Right lobe of liver (tissue), 6 donors: Measurements from ENCODE around the gene RBFA. TPM values are rescaled to one million over a fixed set of nuclear protein-coding genes. Genes with fewer than 3 reads are reported as not detected.

Experiments
- ATAC-seq, 4 donors: fragments of 200-7000 bp; cut with Tn5 transposase; one replicate each; pipeline ENCODE4 v1.9.1; 2020; ENCODE audit warnings: mild to moderate bottlenecking in 4 of 4, moderate library complexity in 4 of 4
- DNase-seq, 3 donors: peaks; one replicate each; pipeline ENCODE4 v3.0.0-alpha.2; 2020
- H3K27ac ChIP-seq, 3 donors: fragments of 200-600 bp; one replicate each; pipeline ENCODE4 v1.8.0; 2022
- H3K27me3 ChIP-seq, 2 donors: fragments of 200-600 bp; one replicate each; pipeline ENCODE4 v1.8.0; 2022
- H3K36me3 ChIP-seq, 4 donors: fragments of 200-600 bp; sonication (generic) in 1 of 4; one replicate each; pipeline versions ENCODE4 v1.5.1 to v1.8.0; 2017 to 2022; ENCODE audit warnings: control low read depth in 1 of 4
- H3K4me1 ChIP-seq, 4 donors: fragments of 200-600 bp; sonication (generic) in 1 of 4; one replicate each; pipeline versions ENCODE4 v1.5.1 to v1.8.0; 2017 to 2022; ENCODE audit warnings: control low read depth in 1 of 4
- H3K4me3 ChIP-seq, 3 donors: fragments of 200-600 bp; one replicate each; pipeline ENCODE4 v1.8.0; 2022
- H3K9me3 ChIP-seq, 4 donors: fragments of 200-600 bp; sonication (generic) in 1 of 4; one replicate each; pipeline versions ENCODE4 v1.5.1 to v1.8.0; 2017 to 2022; ENCODE audit warnings: control low read depth in 1 of 4
- POLR2A ChIP-seq: fragments of 450-650 bp; IDR thresholded peaks from one replicate; pipeline ENCODE4 v1.6.1; 2017; ENCODE audit warnings: antibody characterized with exemption, mild to moderate bottlenecking
- WGBS: methylation state at CpG from one replicate; pipeline ENCODE4 v1.1.6; 2018; ENCODE audit warnings: low coverage, low lambda C conversion rate; ENCODE audit not compliant: insufficient coverage; ENCODE audit errors: missing lambda C conversion rate; 5-methylcytosine and 5-hydroxymethylcytosine counted together
- intact Hi-C, 2 donors: fragments of 100-400 bp; cut with DNase I; formaldehyde crosslinking; loops; one replicate each; pipeline versions ENCODE4 v1.11.2 to v1.14.1; 2022
- total RNA-seq, 6 experiments: library from RNA; depleted of rRNA in 2 of 6; stranded (reverse); fragments of >200 nt in 2 of 6; fragmentation: NEBNext Ultra II Directional in 3 of 6; extraction: Animal tissue kit (Norgen Biotek cat#: 25700) in 3 of 6; gene quantifications; one replicate each; pipeline versions ENCODE4 v1.1.0 to v1.2.4, GENCODE V29; 2016 to 2023
- TF ChIP-seq, protein P1 (sequence below), 4 donors: fragments of 200-600 bp in 3 of 4; fragments of 450-650 bp in 1 of 4; IDR thresholded peaks; one replicate each; pipeline versions ENCODE4 v1.5.1 to v1.8.0; 2016 to 2022; ENCODE audit warnings: antibody characterized with exemption in 4 of 4, mild to moderate bottlenecking in 2 of 4
- donor health status: DM: no; HTN: yes; CAD: no.
- donor health status: DM: no; HTN: no; CAD: no.
- donor health status: DM: no; HTN: no; CAD: no.
- donor health status: DM: no; HTN: yes; CAD: no.
- donor health status: DM: no; HTN: yes; CAD: no.

RBFA gene
- total RNA-seq, 6 experiments from 2014 or later: 12.3 to 36.6 (median 18.8) TPM

DNA sequence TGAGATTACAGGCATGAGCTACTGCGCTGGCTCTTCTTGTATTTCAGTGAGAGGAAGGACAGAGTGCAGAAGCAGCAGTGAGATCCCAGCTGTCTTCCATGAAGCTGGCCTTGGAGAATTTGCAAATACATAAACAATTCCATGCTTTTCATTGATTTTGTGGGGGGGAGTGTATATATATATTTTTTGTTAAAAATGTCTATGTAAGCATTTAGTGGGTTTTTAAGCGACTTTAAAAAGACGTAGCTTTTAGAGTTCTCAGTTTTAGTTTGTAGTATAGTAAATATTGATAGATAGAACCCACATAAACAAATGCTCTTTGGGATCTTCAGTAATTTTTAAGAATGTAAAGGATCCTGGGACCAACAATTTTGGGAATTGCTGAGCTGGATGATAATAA is 6.3 kb downstream of the RBFA start:
- DNase-seq (no peak), ATAC-seq (no peak)
- Histone ChIP-seq H3K4me1 (peaks cover 0 to 2% (median under 1%) of the 10 kb centered on the region in 4 donors), H3K27me3 (no peaks in the 10 kb centered on the region), H3K36me3 (peaks cover 0 to 16% (median 1%) of the 10 kb centered on the region in 4 donors), H3K9me3 (no peaks in the 10 kb centered on the region), H3K4me3 (no peak overlapping the region), H3K27ac (no peak overlapping the region)
- 97% methylated on average over 3 of the region's 3 CpGs for WGBS
- TF ChIP-seq, protein P1, sequence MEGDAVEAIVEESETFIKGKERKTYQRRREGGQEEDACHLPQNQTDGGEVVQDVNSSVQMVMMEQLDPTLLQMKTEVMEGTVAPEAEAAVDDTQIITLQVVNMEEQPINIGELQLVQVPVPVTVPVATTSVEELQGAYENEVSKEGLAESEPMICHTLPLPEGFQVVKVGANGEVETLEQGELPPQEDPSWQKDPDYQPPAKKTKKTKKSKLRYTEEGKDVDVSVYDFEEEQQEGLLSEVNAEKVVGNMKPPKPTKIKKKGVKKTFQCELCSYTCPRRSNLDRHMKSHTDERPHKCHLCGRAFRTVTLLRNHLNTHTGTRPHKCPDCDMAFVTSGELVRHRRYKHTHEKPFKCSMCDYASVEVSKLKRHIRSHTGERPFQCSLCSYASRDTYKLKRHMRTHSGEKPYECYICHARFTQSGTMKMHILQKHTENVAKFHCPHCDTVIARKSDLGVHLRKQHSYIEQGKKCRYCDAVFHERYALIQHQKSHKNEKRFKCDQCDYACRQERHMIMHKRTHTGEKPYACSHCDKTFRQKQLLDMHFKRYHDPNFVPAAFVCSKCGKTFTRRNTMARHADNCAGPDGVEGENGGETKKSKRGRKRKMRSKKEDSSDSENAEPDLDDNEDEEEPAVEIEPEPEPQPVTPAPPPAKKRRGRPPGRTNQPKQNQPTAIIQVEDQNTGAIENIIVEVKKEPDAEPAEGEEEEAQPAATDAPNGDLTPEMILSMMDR (IDR thresholded peaks at IDR 0.05): no peak
- no peak for TF ChIP-seq POLR2A
- intact Hi-C loops: no loop called here

GRCh38 chr18:80041424-80041823 is 7.2 kb downstream of the RBFA start:
- intact Hi-C loops: no loop called here
- no peak overlapping the region for H3K4me3 ChIP-seq
- H3K9me3 ChIP-seq: no peaks in the 10 kb centered on the region
- ATAC-seq (no peak), DNase-seq (no peak)
- H3K27ac ChIP-seq: no peak overlapping the region
- TF ChIP-seq, protein P1 (IDR thresholded peaks at IDR 0.05): no peak
- TF ChIP-seq POLR2A: no peak
- H3K4me1 ChIP-seq: no peaks in the 10 kb centered on the region
- no peaks in the 10 kb centered on the region for H3K27me3 ChIP-seq
- H3K36me3 ChIP-seq: peaks cover 0 to 16% (median 1%) of the 10 kb centered on the region in 4 donors
- WGBS: 83% methylated on average over 11 of the region's 11 CpGs

DNA sequence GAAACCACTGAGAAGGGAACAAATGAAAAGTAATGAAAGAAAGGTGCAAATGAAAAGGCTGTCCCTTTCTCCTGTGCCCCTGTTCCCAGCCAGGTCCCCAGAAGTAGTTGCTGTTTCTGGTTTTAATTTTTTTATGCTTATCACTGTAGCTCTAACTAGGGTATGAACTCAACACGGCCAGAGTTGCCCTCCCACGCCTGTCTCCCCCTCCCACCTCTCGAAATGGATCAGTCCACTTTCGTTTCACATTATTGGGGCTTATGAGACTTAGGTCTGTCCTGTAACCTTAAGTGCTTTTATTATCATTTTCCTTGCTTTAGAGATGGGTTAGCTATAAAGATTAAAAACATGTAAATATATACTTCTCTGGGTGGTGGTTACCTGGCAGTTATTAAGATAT is 8.6 kb downstream of the RBFA start:
- no peak for DNase-seq
- no peak for ATAC-seq
- Histone ChIP-seq H3K9me3 (no peaks in the 10 kb centered on the region), H3K27ac (no peak overlapping the region), H3K27me3 (no peaks in the 10 kb centered on the region), H3K4me1 (no peaks in the 10 kb centered on the region), H3K4me3 (no peak overlapping the region), H3K36me3 (peaks cover 0 to 16% (median 1%) of the 10 kb centered on the region in 4 donors)
- 89% methylated on average over 4 of the region's 4 CpGs for WGBS
- TF ChIP-seq, protein P1 (IDR thresholded peaks at IDR 0.05): no peak
- TF ChIP-seq POLR2A: no peak
- intact Hi-C loops: no loop called here

DNA sequence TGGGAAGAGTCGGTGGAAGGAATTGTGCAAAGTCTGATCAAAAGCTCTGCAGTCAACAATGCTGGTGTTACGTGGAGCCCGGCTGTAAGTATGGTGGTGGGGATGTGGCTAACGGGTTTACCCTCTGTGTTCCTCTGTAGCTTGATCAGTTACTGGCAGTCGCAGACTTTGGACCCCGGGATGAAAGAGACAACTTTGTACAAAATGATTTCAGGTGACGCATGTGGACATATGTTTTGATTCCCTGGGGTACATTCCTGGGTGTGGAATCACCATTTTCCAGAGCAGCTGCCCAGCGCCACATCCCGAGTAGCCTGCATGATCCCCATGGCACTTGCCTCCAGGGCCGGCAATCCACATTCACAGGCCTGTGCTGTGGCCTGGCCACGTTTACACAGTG is 9.8 kb downstream of the RBFA start:
- DNase-seq (no peak), ATAC-seq (no peak)
- peaks cover 0 to 16% (median 1%) of the 10 kb centered on the region in 4 donors for H3K36me3 ChIP-seq
- H3K9me3 ChIP-seq: no peaks in the 10 kb centered on the region
- 93% methylated on average over 8 of the region's 11 CpGs for WGBS
- H3K27me3 ChIP-seq: no peaks in the 10 kb centered on the region
- TF ChIP-seq, protein P1 (IDR thresholded peaks at IDR 0.05): no peak
- TF ChIP-seq POLR2A: no peak
- no peaks in the 10 kb centered on the region for H3K4me1 ChIP-seq
- no peak overlapping the region for H3K27ac ChIP-seq
- H3K4me3 ChIP-seq: no peak overlapping the region
- intact Hi-C loops: no loop called here

DNA sequence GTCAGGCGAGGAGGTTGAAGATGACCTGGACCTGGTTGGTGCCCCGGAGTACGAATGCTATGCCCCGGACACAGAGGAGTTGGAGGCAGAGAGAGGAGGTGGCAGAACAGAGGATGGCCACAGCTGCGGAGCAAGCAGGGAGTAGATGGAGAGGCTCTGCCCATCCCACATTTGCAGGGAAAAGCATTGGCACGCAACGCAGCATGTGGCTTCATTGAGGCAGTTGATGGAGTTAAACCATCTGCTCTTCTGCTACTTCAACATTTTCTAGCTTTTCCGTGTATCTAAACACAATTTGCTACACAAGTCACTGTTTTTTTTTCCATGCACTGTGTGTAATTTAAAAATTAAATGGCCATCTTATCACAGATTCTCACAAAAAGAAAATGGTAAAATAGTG is 11.8 kb downstream of the RBFA start:
- no peak for ATAC-seq
- WGBS: 93% methylated on average over 5 of the region's 8 CpGs
- Histone ChIP-seq H3K4me1 (no peaks in the 10 kb centered on the region), H3K36me3 (peaks cover 0 to 9% (median 1%) of the 10 kb centered on the region in 4 donors), H3K27ac (no peak overlapping the region), H3K4me3 (no peak overlapping the region), H3K27me3 (no peaks in the 10 kb centered on the region), H3K9me3 (no peaks in the 10 kb centered on the region)
- DNase-seq: no peak
- intact Hi-C loops: no loop called here
- no peak for TF ChIP-seq POLR2A
- TF ChIP-seq, protein P1 (IDR thresholded peaks at IDR 0.05): no peak
